ENCODE measurements around the gene LAPTM5.
"Not testable (repeated sequence)": the region's sequence is repeated elsewhere in the genome, so short reads cannot be mapped to it uniquely, and the experiment has no call there.

LAPTM5 gene

DNA sequence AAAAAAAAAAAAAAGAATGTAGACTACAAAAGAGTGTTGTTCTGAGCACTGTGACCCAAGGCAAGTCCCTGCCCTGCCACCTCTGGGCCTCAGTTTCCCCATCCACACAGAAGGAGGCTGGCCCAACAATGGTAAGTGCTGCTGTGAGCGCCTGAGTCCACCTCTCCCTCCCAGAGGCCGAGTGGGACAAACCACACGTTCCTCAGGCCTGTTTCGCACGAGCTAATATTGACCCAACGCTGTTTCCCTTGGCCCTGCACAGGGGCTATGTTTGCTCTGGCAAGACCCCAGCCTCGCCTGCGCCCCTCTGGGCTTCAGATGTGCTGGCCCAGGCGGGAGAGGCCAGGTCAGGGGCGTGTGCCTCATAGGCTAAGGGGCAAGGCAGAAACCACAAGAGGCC is 12.6 kb upstream of the LAPTM5 start:
- no peak for DNase-seq (ENCODE audit: low spot score)

DNA sequence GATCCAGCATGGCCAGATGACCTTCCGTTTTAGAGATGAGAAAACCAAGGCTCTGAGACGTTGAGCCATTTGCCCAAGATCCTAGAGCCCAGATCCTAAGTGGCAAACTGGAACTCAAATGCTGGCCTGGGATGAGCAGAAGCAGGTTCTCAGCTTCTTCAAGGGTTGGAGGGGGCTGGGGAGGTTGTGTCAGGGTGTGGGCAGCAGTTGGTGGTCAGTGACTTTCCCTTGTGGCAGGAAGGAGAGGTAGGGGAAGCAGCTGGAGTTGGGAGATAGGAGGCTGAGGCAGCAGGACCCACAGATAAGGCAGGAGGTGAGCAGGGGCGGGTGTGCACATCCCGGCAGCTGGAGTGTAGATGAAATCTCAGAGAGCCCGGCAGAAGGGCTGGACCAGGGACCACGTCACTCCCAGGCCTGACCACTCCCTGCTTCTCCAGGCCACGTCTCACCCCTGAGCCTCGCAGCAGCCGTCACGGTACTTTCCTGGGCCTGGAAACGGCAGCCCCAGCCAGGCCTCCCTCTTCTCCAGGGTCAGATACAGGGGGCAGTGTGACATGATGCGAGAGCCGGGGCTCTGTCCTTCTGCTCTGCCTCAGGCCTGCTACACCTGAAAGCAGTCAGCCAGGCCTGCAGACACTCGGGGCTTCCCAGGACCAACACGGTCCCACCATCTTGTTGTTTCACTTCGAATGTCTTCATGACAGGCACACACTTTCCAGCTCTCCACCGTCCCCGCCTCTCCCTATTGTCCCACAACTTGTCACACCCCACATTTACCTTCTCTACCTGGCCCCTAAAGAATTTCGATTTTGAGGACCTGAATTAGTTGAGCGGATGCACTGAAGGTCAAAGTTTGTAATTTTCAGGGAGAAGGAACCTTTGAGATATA is 11.5 kb upstream of the LAPTM5 start:
- no peak for DNase-seq (ENCODE audit: low spot score)

DNA sequence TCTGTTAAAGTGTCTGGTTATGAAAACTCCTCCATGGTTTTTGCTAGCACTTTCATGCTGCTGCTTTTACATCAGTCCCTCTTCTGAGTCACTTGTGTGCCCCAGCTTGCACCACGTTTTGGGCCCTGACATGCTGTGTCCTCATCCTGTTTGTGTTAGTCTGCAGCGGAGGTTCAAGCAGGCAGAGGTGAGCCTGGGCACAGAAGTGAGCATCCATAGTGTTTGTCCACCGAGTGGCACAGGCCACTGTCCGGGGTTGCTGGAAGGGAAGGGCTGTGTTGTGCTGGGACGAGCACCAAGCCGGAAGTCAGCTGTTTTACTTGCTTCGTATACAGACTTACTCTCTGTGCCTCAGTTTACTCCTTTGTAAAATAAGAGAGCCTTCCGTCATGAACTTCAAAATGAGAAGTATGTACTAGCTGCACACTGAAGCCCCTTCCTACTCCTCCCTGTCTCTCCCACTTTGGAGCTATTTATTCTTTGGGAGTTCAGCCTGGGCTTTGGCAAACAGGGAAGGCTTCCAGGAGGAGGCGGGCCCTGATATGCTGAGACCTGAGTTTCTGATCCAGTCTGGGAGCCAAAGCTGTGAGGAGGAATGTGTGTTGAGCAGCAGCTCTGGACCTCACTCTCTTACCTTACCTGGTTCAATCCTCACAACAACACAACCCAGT is 10.7 kb upstream of the LAPTM5 start:
- DNase-seq (ENCODE audit: low spot score): no peak

DNA sequence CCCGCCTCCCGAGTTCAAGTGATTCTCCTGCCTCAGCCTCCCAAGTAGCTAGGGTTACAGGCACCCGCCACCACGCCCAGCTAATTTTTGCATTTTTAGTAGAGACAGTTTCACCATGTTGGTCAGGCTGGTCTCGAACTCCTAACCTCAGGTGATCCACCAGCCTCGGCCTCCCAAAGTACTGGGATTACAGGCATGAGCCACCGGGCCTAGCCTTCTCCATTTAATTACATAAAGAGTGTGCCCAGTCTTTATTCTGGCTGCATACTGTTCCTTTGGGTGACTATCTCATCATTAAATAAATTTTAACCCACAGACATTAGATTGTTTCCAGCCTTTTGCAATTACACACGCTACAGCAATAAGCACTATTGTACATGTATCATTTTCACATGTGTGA is 9.4 kb upstream of the LAPTM5 start:
- DNase-seq (ENCODE audit: low spot score): not testable (repeated sequence)

DNA sequence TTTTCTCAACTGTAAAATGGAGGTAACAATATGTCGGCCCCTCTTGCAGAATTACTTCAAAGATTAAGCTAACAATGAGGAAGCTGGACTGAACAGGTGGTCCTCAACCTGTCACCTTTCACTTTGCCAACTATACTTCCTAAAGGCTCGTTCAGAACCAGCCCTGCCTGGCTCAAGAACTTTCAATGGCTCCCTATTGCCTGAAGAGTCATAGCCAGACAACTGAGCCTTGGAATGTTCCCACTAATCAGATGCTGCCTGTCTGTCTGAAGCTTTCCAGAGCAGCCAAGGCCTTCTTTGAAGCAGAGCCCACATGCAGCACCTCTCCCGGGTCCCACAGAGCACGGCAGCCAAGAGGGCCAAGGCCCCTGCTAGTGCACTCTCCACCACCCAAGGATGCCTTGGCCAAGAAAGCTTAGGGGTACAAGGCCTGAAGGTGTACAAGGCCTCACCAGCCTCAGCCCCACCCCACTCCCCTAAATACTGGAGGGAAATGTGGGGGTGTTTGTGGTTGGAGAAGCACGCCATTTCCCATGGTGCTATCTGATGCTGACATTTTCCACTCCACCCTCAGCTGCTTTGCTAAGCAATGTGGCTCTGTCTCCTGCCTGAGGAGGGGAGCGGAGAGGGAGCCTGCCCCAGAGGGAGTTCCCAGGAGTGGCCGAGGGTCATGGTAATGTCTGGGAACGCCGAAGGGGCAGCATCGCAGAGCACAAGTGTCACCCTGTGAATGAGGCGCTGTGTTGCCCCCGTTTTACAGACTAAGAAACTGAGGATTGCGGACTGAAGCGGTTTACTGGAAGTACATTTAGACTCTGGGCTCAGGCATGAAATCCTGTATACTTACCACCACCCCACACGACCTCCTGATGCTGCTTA is 8.2 kb upstream of the LAPTM5 start:
- DNase-seq (ENCODE audit: low spot score): no peak

DNA sequence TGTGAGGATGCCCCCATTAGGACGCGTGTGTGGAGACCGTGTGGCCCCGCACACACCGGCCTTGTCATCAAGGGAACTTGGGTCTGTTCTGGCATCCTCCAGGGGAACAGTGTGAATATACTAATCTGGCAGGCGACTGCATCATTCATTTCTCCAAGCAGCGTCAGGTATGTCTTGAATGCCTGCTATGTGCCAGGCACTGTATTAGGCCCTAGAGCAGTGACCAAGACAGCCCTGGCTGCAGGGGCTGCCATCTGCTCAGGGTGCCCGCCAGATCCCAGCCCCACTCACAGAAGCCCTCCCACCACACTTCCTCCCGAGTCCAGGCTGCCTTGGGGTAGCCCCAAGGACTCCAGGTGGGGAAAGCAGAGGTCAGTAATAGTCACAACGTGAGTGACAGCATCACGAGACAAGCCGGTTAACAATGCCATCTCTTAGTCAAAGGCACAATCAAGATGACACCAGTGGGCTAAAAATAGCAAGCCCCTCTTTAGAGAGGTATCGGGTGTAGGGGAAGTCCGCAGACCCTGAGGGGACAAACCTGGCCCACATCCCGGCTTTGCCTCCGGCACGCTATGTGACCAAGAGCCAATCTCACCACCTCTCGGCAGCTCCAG is 7.5 kb upstream of the LAPTM5 start:
- DNase-seq (ENCODE audit: low spot score): no peak

DNA sequence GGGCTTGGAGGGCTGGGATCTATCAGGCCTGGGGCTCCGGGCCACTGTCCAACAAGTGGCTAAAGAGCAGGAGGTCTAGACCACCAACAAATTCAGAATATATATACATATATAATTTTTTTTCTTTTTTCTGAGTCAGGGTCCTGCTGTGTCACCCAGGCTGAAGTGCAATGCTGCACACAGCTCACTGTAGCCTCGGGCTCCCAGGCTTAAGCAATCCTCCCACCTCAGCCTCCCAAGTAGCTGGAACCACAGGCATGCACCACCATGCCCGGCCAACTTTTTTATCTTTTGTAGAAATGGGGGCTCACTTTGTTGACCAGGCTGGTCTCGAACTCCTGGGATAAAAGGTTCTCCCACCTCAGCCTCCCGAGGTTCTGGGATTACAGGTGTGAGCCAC is 6.8 kb upstream of the LAPTM5 start:
- DNase-seq (ENCODE audit: low spot score): no peak

DNA sequence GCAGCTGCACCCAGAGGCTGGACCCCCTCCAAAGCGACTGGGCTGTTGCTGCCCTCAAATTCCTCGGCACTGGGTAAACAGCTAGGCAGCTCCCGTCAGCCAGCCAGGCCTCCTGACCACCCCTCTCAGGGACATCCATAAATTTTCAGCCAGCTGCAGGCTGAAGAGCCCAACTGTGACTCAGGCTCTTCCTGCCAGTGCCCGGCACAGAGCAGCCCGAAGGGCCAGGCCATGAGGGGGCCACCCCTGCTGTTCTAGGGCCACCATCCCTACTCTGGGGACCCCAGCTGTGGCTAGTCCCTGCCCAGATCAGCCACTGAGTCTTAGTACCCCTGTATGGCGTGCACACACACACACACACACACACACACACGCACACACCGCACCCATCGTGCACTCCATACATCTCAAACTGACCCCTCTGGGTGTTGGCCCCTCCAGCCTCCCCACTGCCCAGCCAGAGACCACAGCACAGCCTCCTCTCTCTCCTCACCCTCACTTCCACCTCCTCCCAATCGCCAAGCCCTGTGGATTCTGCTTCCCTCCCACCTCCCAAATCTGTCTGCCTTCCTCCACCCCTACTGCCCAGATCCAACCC is 6.2 kb upstream of the LAPTM5 start:
- DNase-seq (ENCODE audit: low spot score): no peak

DNA sequence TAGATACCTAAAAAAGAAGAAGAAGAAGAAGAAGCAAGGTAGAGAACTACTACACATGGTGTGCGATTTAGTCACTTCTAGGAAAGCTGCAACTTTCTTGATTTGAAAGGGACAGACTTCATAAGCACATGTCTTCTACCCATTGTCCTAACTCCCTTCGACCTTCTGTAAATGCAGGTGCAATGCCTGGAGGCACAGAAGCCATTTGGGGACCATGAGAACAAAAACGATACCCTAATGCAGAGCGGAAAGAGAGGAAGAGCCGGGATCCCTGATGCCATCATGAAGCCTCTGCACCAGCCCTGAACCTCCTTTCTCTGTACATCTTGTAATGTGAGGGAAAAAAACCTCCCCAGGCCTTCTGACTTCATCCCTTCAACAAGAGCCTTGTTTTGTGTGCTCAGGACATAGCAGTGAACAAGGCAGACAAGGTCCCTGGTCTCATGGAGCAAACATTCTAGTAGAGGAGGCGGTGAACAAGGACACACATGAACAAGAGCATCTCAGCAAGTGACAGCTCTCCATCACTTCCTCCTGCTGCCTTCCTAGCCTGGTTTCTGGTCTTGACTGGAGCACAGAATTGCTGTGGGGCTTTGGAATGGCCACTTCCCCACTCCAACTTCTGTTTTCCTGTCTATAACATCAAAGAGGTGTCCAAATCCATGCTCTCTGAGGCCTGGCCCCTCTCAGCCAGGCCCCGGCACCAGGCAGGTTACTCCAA is 5.5 kb upstream of the LAPTM5 start:
- no peak for DNase-seq (ENCODE audit: low spot score)

DNA sequence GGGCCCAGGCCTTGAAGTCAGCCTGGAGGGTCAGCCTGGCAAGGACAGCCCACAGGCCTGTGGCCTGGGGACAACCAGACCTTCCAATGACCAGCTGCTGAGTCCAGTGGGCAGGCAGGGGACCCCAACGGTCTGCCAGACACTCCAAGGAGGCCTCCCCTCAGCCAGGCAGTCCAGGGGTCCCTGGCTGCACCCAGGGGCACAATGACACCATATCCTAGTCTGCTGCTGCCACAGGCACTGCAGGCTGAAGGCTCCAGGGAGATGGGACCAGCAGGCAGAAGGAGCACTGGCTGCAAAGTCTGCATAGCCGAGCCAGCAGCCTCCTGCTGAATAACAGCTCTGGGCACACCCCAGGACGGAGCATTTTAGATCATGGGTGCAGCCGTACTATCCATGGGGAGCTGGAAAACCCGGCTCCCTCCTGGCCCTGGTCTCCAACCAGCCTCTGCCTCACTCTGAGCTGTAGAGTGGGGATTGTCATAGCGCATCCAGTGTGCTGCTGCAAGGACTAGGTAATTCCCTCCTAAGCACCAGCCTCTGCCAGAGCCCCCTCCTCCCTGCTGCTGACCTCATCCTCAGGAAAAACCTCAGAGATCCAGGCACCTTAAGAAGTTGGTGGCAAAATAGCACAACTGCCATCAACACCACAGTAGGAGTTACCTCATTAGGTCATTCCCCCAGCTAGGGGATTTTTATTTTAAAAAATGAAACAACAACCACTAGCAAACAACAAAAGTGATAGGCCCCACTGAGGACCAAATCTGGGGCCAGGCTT is 4.8 kb upstream of the LAPTM5 start:
- DNase-seq (ENCODE audit: low spot score): no peak

DNA sequence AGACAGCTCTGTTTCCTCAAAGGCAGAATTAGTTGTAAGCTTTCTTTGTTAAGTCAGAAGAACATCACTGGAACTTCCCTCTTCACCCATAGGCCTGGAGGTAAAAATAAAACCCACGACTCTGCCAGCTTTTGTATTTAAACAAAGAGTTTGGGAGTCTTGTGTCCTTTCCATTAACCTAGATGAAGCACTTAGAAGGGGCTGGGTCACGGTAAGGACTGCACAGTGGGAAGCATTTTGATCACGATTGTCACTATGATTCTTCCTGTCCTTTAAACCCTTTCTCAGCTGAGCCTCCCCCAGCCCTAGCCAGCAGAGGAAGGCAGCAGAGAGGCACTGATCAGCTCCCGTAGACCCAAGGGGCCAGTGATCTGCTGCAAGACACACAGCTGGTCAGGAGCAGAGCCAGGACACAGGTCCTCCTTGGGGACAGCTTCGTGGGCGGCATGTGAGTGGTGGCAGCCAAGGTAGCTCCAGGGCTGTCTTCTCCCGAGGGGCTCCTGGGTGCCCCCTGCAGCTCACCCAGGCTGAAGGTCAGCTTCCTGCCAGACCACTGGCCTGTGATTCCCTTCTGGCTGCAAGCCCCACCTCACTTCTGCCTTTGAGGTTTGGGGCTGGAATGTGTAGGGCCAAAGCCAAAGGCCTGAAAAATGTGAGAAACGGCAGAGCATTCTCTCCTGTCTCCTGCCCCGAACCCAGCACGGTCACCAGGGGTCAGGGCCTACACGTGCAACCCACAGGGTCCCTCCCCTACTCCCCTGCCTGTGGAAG is 4.0 kb upstream of the LAPTM5 start:
- DNase-seq (ENCODE audit: low spot score): no peak

DNA sequence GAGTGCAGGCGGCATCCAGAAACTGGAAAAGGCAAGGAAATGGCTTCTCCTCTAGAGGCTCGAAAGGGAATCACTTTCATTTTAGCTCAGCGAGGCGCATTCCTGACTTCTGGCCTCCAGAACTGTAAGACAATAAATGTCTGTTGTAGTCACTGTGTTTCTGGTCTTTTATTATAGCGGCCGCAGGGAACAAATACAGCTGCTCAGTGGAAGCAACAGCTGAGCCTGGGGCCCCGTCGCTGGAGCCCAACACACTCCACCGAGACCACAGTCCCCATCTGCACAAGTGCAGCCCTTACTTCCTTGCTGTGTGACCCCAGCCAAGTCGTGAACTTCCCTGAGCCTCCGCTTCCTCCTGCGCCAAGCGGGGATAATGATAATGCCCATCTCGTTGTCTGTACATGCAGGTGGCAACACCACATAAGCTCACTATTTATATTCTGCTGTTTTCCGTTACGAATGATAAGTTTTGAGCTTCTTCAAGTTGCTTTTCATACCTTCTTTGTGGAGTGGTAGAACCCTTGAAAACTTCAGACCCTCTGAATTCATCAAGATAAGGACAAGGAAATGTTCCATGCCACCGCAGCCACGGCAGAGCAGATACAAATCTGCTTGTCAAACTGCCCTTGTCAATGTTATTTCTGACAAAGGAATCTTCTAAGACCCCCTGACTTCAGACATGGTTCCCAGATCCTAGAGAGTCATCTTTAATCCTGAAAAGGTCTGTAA is 3.2 kb upstream of the LAPTM5 start:
- DNase-seq (ENCODE audit: low spot score): no peak

DNA sequence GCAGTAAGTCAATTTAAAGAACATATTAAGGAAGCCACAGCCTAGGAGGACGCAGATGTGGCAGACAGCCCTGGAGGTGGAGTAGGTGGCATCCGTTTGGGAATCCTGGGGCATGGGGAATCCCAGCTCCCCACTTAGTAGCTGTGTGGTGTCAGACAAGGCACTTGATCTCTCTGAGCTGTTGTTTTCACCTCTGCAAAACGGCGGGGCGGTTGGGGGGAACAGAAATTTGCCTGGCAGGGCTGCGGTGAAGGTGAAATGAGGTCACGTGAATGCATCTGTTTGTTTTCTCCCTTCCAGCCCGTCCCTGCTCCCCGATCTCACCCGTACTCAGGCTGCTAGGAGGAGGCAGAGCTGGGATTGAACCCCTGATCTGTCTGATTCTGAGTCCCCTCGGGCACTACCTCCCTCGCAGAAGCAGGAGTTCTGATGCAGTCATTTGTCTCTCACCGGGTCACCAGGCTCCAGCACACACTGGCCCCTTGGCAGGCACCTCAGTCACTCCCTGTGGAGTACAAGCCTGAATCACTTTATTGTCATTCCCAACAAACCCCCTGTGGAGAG is 2.2 kb upstream of the LAPTM5 start:
- DNase-seq (ENCODE audit: low spot score): no peak

DNA sequence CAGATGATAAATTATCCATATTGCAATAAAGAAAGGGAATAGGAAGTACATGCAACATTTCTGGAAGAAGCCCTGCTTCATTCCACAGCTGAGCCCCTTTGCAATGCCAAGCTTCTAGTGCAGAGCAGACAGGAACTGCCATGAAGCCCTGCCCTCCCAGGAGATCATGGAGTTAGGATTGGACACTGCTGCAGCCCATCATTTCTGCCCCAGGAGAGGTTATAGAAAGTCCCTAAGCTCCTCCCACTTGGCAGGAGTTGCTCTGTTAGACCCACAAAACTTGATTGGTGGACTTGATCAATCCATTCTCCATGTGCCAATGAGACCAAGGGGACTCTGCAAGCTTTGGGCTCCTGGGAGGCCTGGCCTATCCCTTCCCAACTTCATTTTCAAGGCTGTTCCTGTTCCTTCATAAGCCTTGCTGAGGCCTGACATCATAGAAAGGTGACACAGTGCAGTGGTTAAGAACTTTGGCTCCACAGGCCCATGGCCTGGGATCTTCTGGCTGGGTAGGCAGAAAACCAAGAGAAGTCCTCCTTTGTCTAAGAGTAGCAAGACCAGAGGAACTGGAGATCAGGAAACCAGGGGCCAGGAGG is 1.3 kb upstream of the LAPTM5 start:
- DNase-seq (ENCODE audit: low spot score): no peak

DNA sequence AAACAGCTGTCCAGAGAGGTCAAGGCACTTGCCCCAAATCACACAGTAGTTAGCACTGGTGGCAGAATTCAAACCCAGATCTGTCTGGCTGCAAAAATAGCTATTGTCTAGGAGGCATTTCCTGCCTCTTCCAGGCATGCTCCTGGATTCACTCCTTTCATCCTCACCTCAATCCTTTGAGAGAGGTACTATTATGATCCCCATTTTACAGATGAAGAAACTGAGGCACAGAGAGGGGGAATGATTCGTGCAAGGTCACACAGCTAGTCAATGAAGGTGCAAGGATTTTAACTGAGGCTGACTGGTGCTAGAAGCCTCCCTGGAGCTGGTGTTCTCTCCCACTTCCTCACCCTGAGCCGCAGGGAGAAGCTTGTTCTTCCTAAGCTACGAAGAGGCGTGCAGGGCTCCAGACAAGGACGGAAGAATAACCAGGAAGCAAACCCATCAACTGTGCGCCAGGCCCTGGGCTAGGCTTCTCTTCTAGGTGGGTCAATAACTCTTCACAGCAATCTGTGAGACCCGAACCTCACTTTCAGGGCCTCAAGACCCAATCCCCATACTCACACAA is 631 bp upstream of the LAPTM5 start:
- no peak for DNase-seq (ENCODE audit: low spot score)

DNA sequence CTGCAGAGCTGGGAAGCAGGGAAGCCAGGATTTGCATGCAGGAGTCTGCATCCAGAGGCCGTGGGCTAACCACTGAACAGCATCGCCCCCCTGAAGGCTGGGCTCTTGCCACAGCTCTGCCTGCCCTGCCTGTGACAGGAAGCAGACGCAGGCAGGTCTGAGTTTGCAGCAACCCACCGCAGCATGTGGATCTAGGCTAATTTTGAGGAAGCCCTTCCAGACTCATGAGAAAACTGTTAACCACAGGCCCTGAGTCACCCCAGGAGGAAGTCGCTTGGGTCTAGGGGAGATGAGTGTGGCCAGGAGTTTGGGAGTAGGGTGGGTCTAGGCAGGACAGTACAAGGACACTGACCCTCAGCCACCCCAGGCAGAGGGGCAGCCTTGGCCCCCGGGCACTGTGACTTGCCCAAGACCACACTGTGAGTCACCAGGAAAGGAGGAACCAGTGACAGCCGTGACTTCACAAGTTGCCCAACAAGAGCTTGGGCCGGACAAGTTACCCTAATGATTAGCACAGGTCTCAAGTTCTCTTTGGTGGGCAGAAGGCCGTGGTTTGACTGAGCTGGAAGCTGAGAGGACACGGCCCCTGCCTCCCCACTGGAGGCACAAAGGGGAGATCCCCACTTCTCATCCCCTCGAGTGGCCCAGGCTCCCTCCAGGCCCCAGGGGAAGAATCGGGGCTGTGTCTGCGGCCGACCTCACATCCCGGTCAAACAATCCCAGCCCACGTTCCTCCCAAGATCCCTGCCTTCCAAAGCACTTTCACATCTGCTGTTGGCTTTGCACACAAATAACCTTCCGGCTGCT is 826 bp downstream of the LAPTM5 start:
- DNase-seq (ENCODE audit: low spot score): peak; percentile 92

DNA sequence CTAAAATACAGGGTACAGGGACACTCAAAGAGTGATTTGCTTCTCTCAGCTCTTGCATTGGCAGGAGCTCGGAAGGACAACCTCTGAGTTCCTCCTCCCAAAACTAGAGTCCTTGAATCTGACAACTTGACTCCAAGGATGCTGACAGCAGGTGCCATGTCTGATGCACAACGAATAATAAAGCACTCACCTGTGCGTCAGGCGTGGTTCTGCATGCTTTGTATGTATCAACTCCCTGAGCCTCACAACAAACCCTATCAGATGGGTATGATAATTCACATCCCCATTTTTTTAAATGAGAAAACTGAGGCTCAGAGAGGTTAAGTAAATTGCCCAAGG is 1.4 kb downstream of the LAPTM5 start:
- no peak for DNase-seq (ENCODE audit: low spot score)
